Calu3 (cell line): Measurements from ENCODE around the gene HCN2. TPM values are rescaled to one million over a fixed set of nuclear protein-coding genes. Genes with fewer than 3 reads are reported as not detected.
A peak's percentile ranks its signal among the peaks of the same experiment; 100 is the strongest.

Experiments
- BruUV-seq: library from RNA; stranded (reverse); fragments of 400-500 nt; replicated peaks from 2 replicates; lab custom pipeline; 2021; lab: Mats Ljungman, UMichigan
- CTCF ChIA-PET: fragments of 300-600 bp; sonication (Branson Sonifier 250); formaldehyde crosslinking; loops from one replicate; lab custom pipeline; 2022; ENCODE audit warnings: antibody characterized with exemption; lab: Charles Lee
- DNase-seq: peaks from one replicate; pipeline ENCODE4 v3.0.0; 2022
- H3K27ac Mint-ChIP-seq: one replicate; pipeline ENCODE4 v1.8.0; 2022; ENCODE audit warnings: mixed read lengths; ENCODE audit not compliant: unreplicated experiment
- H3K27me3 Mint-ChIP-seq: one replicate; pipeline ENCODE4 v1.8.0; 2022; ENCODE audit warnings: mixed read lengths; ENCODE audit not compliant: unreplicated experiment
- H3K36me3 Mint-ChIP-seq: one replicate; pipeline ENCODE4 v1.8.0; 2022; ENCODE audit warnings: mild to moderate bottlenecking, moderate library complexity, mixed read lengths; ENCODE audit not compliant: insufficient read depth, unreplicated experiment
- H3K4me1 Mint-ChIP-seq: one replicate; pipeline ENCODE4 v1.8.0; 2022; ENCODE audit warnings: mild to moderate bottlenecking, low read depth, mixed read lengths; ENCODE audit not compliant: unreplicated experiment
- H3K4me3 Mint-ChIP-seq: one replicate; pipeline ENCODE4 v1.8.0; 2022; ENCODE audit warnings: mild to moderate bottlenecking, low read depth, moderate library complexity, mixed read lengths; ENCODE audit not compliant: unreplicated experiment
- H3K9me3 Mint-ChIP-seq: one replicate; pipeline ENCODE4 v1.8.0; 2022; ENCODE audit warnings: low read depth, mixed read lengths; ENCODE audit not compliant: unreplicated experiment
- intact Hi-C: fragments of 100-400 bp; cut with micrococcal nuclease; formaldehyde crosslinking; loops from one replicate; pipeline ENCODE4 v1.10.0; 2022; ENCODE audit not compliant: unreplicated experiment
- total RNA-seq: library from RNA; stranded (reverse); gene quantifications from 2 replicates; pipeline ENCODE4 v1.2.3, GENCODE V29; 2022
- TF ChIP-seq, protein P1 (sequence below): fragments of 200-600 bp; IDR thresholded peaks from one replicate; pipeline ENCODE4 v1.8.0; 2022; ENCODE audit warnings: antibody characterized with exemption; ENCODE audit not compliant: unreplicated experiment

HCN2 gene
- total RNA-seq, 1 experiment from 2014 or later: 0.09 TPM

DNA sequence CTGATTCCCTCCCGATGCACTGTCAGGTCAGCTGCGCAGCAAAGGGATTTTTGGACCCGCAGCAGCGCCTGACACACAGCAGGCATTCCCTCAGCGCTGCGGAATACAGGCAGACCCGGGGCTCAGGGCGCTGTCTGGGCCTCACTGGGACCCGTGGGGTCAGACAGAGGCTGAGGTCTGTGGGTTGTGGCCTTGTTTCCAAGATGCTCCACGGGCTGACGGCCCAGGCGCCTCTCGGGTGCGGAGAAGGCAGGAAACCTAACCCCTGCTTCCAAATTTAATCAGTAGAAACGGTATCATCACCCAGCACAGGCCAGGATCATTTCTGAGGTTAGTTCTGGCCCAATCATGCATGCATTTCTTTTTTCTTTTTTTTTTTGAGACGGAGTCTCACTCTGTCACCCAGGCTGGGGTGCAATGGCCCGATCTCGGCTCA, 74.0 kb downstream of the HCN2 start:
- peaks cover 11% of the 10 kb centered on the region for H3K4me1 Mint-ChIP-seq
- CTCF ChIA-PET: interaction anchor here (0.5 to 1.2 kb wide), 3 partner anchors 16 to 117 kb away, joined by 3 read pairs; no protein-coding TSS in a partner anchor
- no TSS peak for BruUV-seq

GRCh38 chr19:664913-665443, 75.3 kb downstream of the HCN2 start:
- H3K4me1 Mint-ChIP-seq: peaks cover 11% of the 10 kb centered on the region
- peaks cover 27% of the 10 kb centered on the region for H3K36me3 Mint-ChIP-seq
- H3K4me3 Mint-ChIP-seq: peak overlapping the region; percentile 12
- no TSS peak for BruUV-seq
- H3K27ac Mint-ChIP-seq: no peak overlapping the region
- TF ChIP-seq, protein P1, sequence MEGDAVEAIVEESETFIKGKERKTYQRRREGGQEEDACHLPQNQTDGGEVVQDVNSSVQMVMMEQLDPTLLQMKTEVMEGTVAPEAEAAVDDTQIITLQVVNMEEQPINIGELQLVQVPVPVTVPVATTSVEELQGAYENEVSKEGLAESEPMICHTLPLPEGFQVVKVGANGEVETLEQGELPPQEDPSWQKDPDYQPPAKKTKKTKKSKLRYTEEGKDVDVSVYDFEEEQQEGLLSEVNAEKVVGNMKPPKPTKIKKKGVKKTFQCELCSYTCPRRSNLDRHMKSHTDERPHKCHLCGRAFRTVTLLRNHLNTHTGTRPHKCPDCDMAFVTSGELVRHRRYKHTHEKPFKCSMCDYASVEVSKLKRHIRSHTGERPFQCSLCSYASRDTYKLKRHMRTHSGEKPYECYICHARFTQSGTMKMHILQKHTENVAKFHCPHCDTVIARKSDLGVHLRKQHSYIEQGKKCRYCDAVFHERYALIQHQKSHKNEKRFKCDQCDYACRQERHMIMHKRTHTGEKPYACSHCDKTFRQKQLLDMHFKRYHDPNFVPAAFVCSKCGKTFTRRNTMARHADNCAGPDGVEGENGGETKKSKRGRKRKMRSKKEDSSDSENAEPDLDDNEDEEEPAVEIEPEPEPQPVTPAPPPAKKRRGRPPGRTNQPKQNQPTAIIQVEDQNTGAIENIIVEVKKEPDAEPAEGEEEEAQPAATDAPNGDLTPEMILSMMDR: peak; percentile 69
- DNase-seq: peak; percentile 87
- CTCF ChIA-PET: interaction anchor here (0.7 kb wide), 1 partner anchor 66 kb away, joined by 5 read pairs; no protein-coding TSS in a partner anchor
- no peaks in the 10 kb centered on the region for H3K9me3 Mint-ChIP-seq
- no peaks in the 10 kb centered on the region for H3K27me3 Mint-ChIP-seq
- intact Hi-C loops: loop anchor here (2.0 kb wide), 1 partner anchor 70 kb away; no protein-coding TSS in a partner anchor

More for the DNA sequence above, 74.0 kb downstream of the HCN2 start:
- intact Hi-C loops: loop anchor here (2.0 kb wide), 1 partner anchor 71 kb away; no protein-coding TSS in a partner anchor
- Mint-ChIP-seq H3K4me3 (peak overlapping the region; percentile 75), H3K27ac (peak overlapping the region; percentile 48), H3K36me3 (peaks cover 30% of the 10 kb centered on the region), H3K27me3 (no peaks in the 10 kb centered on the region), H3K9me3 (no peaks in the 10 kb centered on the region)
- no peak for DNase-seq
- TF ChIP-seq, protein P1: no peak

Other genes with a start within 250 kb of the HCN2 start
- 22.8 and 28.4 TPM in 2 replicates for gene MIER2, start 245.1 kb upstream of the HCN2 start, total RNA-seq
- 0.12 and 0.15 TPM in 2 replicates for gene C2CD4C, start 180.7 kb upstream of the HCN2 start, total RNA-seq
- gene SHC2, start 128.8 kb upstream of the HCN2 start, total RNA-seq: 8.3 and 8.4 TPM in 2 replicates
- gene MADCAM1, start 93.4 kb upstream of the HCN2 start, total RNA-seq: 0.34 and 0.47 TPM in 2 replicates
- gene TPGS1, start 82.4 kb upstream of the HCN2 start, total RNA-seq: 8.6 and 9.0 TPM in 2 replicates
- gene CDC34, start 58.1 kb upstream of the HCN2 start, total RNA-seq: 46.1 and 50.6 TPM in 2 replicates
- 0.42 TPM in 1 of 2 replicates, not detected in the other for gene GZMM, start 45.8 kb upstream of the HCN2 start, total RNA-seq
- gene BSG, start 17.3 kb upstream of the HCN2 start, total RNA-seq: 354 and 394 TPM in 2 replicates
- 51.4 and 57.5 TPM in 2 replicates for gene POLRMT, start 43.7 kb downstream of the HCN2 start, total RNA-seq
- gene FGF22, start 50.0 kb downstream of the HCN2 start, total RNA-seq: 0.24 and 0.39 TPM in 2 replicates
- 44.8 and 46.4 TPM in 2 replicates for gene RNF126, start 73.3 kb downstream of the HCN2 start, total RNA-seq
- gene FSTL3, start 86.5 kb downstream of the HCN2 start, total RNA-seq: 6.9 and 7.1 TPM in 2 replicates
- not detected in 2 replicates for gene PRSS57, start 105.6 kb downstream of the HCN2 start, total RNA-seq
- gene PALM, start 119.1 kb downstream of the HCN2 start, total RNA-seq: 0.56 and 0.83 TPM in 2 replicates
- gene MISP, start 161.2 kb downstream of the HCN2 start, total RNA-seq: 73.9 and 90.5 TPM in 2 replicates
- gene PTBP1, start 207.6 kb downstream of the HCN2 start, total RNA-seq: 380 and 409 TPM in 2 replicates
- gene PLPPR3, start 232.1 kb downstream of the HCN2 start, total RNA-seq: 0.27 TPM in 1 of 2 replicates, not detected in the other
- gene AZU1, start 238.0 kb downstream of the HCN2 start, total RNA-seq: not detected in 2 replicates